PC-9 (cell line): ENCODE measurements around the gene KRTAP5-1. TPM values are rescaled to one million over a fixed set of nuclear protein-coding genes. Genes with fewer than 3 reads are reported as not detected.
"Not testable (repeated sequence)": the region's sequence is repeated elsewhere in the genome, so short reads cannot be mapped to it uniquely, and the experiment has no call there.

Source experiments
- BruUV-seq: library from RNA; stranded (reverse); fragments of 400-500 nt; replicated peaks from 2 replicates; lab custom pipeline; 2021; lab: Mats Ljungman, UMichigan
- CTCF ChIA-PET: fragments of 300-600 bp; sonication (Branson Sonifier 250); formaldehyde crosslinking; loops from one replicate; lab custom pipeline; 2022; ENCODE audit warnings: antibody characterized with exemption; lab: Charles Lee
- POLR2A ChIA-PET: fragments of 300-600 bp; sonication (Branson Sonifier 250); formaldehyde crosslinking; loops from one replicate; lab custom pipeline; 2022; ENCODE audit warnings: antibody characterized with exemption; ENCODE audit not compliant: unreplicated experiment; lab: Charles Lee
- DNase-seq, 2 experiments: peaks; one replicate each; pipeline versions ENCODE4 v3.0.0 to v3.0.0-alpha.2; 2015 to 2022; ENCODE audit warnings: mixed read lengths in 1 of 2
- H2AFZ ChIP-seq: fragments of 200-600 bp; sonication (generic); 2 replicates; pipeline ENCODE4 v1.8.1; 2017; ENCODE audit warnings: antibody characterized with exemption
- H3F3A ChIP-seq: fragments of 200-600 bp; sonication (generic); 2 replicates; pipeline ENCODE4 v1.8.1; 2017; ENCODE audit warnings: antibody characterized with exemption, mild to moderate bottlenecking, low read depth; ENCODE audit not compliant: insufficient read depth
- H3K27ac ChIP-seq: fragments of 200-600 bp; sonication (generic); 2 replicates; pipeline ENCODE4 v1.6.1; 2016; ENCODE audit warnings: mixed run types
- H3K27me3 ChIP-seq: fragments of 200-600 bp; sonication (generic); 2 replicates; pipeline ENCODE4 v1.6.1; 2016; ENCODE audit warnings: low read depth, mixed run types; ENCODE audit not compliant: insufficient read depth
- H3K36me3 ChIP-seq: fragments of 200-600 bp; sonication (generic); 2 replicates; pipeline ENCODE4 v1.6.1; 2016; ENCODE audit warnings: low read depth, mixed run types
- H3K4me1 ChIP-seq: fragments of 200-600 bp; sonication (generic); replicated peaks from 2 replicates; pipeline ENCODE4 v1.6.1; 2016; ENCODE audit warnings: mixed run types; ENCODE audit not compliant: insufficient read depth
- H3K4me2 ChIP-seq: fragments of 200-600 bp; sonication (generic); 2 replicates; pipeline ENCODE4 v1.6.1; 2017; ENCODE audit warnings: mixed run types
- H3K4me3 ChIP-seq: fragments of 200-600 bp; sonication (generic); 2 replicates; pipeline ENCODE4 v1.6.1; 2016; ENCODE audit warnings: mixed run types
- H3K79me2 ChIP-seq: fragments of 200-600 bp; sonication (generic); 2 replicates; pipeline ENCODE4 v1.6.1; 2017; ENCODE audit warnings: low read depth, mixed run types
- H3K9me2 ChIP-seq: fragments of 200-600 bp; sonication (generic); 2 replicates; pipeline ENCODE4 v1.8.1; 2017; ENCODE audit warnings: mild to moderate bottlenecking; ENCODE audit not compliant: insufficient read depth
- H3K9me3 ChIP-seq: fragments of 200-600 bp; sonication (generic); 2 replicates; pipeline ENCODE4 v1.8.1; 2016; ENCODE audit warnings: low read depth; ENCODE audit not compliant: insufficient read depth
- H4K20me1 ChIP-seq: fragments of 200-600 bp; sonication (generic); 2 replicates; pipeline ENCODE4 v1.8.1; 2017; ENCODE audit not compliant: insufficient read depth
- EZH2 ChIP-seq: fragments of 200-600 bp; sonication (generic); IDR thresholded peaks from 2 replicates; pipeline ENCODE4 v1.8.0; 2017; ENCODE audit warnings: antibody characterized with exemption, low read depth
- intact Hi-C: fragments of 100-400 bp; cut with micrococcal nuclease; formaldehyde crosslinking; loops from one replicate; pipeline ENCODE4 v1.10.0; 2022; ENCODE audit not compliant: unreplicated experiment
- total RNA-seq: library from RNA; stranded (reverse); gene quantifications from 2 replicates; pipeline ENCODE4 v1.2.3, GENCODE V29; 2021
- TF ChIP-seq, protein P1 (sequence below): fragments of 200-600 bp; sonication (generic); conservative IDR thresholded peaks from 2 replicates; pipeline ENCODE4 v1.6.1; 2017; ENCODE audit warnings: mixed run types, antibody characterized with exemption, mild to moderate bottlenecking, moderate library complexity

Gene KRTAP5-1
- total RNA-seq, 1 experiment from 2014 or later: not detected

DNA sequence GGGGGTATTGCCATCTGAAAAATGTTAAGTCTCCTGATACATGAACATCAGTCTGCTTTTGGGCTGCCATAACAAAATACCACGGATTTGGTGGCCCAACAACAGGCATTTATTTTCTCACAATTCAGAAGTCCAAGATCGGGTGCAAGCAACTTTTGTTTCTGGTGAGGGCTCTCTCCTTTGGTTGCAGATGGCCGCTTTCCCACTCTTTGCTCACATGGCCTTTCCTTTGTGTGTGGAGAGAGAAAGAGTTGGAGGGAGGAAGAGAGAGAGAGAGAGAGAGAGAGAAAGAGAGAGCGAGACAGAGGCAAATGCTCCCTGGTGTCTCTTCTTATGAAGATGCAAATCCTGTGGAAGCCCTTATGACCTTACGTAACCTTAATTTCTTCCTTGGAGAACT, 15.5 kb upstream of the KRTAP5-1 start:
- no TSS peak for BruUV-seq
- H2AFZ ChIP-seq: no peak overlapping the region
- H3K27me3 ChIP-seq: peaks cover 30% of the 10 kb centered on the region
- DNase-seq: no peak
- H3K4me3 ChIP-seq: no peak overlapping the region
- H3K9me3 ChIP-seq: no peaks in the 10 kb centered on the region
- H3K79me2 ChIP-seq: no peaks in the 10 kb centered on the region
- H4K20me1 ChIP-seq: no peaks in the 10 kb centered on the region
- ChIA-PET CTCF (no interaction called here), POLR2A (no interaction called here)
- TF ChIP-seq EZH2: no peak
- TF ChIP-seq, protein P1, sequence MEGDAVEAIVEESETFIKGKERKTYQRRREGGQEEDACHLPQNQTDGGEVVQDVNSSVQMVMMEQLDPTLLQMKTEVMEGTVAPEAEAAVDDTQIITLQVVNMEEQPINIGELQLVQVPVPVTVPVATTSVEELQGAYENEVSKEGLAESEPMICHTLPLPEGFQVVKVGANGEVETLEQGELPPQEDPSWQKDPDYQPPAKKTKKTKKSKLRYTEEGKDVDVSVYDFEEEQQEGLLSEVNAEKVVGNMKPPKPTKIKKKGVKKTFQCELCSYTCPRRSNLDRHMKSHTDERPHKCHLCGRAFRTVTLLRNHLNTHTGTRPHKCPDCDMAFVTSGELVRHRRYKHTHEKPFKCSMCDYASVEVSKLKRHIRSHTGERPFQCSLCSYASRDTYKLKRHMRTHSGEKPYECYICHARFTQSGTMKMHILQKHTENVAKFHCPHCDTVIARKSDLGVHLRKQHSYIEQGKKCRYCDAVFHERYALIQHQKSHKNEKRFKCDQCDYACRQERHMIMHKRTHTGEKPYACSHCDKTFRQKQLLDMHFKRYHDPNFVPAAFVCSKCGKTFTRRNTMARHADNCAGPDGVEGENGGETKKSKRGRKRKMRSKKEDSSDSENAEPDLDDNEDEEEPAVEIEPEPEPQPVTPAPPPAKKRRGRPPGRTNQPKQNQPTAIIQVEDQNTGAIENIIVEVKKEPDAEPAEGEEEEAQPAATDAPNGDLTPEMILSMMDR: no peak
- no peaks in the 10 kb centered on the region for H3K36me3 ChIP-seq
- intact Hi-C loops: no loop called here
- H3K4me2 ChIP-seq: no peak overlapping the region
- no peaks in the 10 kb centered on the region for H3K4me1 ChIP-seq
- H3K9me2 ChIP-seq: no peaks in the 10 kb centered on the region
- H3K27ac ChIP-seq: no peak overlapping the region
- no peaks in the 10 kb centered on the region for H3F3A ChIP-seq

DNA sequence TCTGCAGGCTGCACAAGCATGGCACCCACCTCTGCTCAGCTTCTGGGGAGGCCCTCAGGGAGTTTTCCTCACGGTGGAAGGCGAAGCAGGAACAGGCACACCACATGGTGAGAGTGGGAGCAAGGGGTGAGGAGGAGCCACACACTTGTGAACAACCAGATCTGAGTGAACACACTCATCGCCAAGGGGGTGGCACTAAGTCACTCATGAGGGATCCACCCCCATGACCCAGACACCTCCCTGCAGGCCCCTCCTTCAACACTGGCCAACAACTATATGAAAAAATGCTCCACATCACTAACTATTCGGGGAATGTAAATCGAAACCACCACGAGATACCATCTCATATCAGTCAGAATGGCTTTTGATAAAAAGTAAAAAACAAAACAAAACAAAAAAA, 13.7 kb upstream of the KRTAP5-1 start:
- H3K4me3 ChIP-seq: no peak overlapping the region
- no peak overlapping the region for H3K27ac ChIP-seq
- H3K4me2 ChIP-seq: 0 out of 2 replicates have a peak overlapping the region, but pooled peaks have one; percentile 19
- H3K36me3 ChIP-seq: no peaks in the 10 kb centered on the region
- CTCF ChIA-PET: no interaction called here
- peak; percentile 19 to 61 for DNase-seq
- TF ChIP-seq EZH2: no peak
- TF ChIP-seq, protein P1: no peak
- intact Hi-C loops: no loop called here
- H3K79me2 ChIP-seq: no peaks in the 10 kb centered on the region
- no peaks in the 10 kb centered on the region for H3F3A ChIP-seq
- POLR2A ChIA-PET: no interaction called here
- H2AFZ ChIP-seq: no peak overlapping the region
- no peaks in the 10 kb centered on the region for H3K9me3 ChIP-seq
- no TSS peak for BruUV-seq
- H3K9me2 ChIP-seq: no peaks in the 10 kb centered on the region
- H3K27me3 ChIP-seq: peaks cover 30% of the 10 kb centered on the region
- H4K20me1 ChIP-seq: no peaks in the 10 kb centered on the region
- no peaks in the 10 kb centered on the region for H3K4me1 ChIP-seq

DNA sequence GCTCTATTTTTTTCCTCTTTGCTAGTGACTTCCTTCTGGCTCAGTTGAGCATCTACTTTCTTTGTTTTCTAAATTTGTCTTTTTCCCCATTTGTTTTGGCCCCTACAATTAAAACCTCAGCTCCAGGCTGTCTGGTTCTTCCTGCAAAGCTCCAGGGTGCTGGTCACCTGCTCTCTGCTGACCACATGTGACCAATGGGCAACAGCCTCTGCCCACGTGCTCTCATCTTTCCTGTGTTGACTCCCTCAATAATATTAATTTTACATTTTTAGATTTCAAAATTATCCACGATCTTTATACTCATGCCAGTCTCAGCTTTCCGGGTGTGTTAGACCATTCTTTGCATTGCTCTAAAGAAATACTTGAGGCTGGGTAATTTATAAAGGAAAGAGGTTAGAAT, 13.3 kb upstream of the KRTAP5-1 start:
- CTCF ChIA-PET, H3K4me1 ChIP-seq, H3K79me2 ChIP-seq, H3K36me3 ChIP-seq, H3K9me2 ChIP-seq, H2AFZ ChIP-seq, H3K9me3 ChIP-seq, H3K27ac ChIP-seq, H3F3A ChIP-seq, DNase-seq, POLR2A ChIA-PET, intact Hi-C loops, BruUV-seq, H4K20me1 ChIP-seq, H3K4me3 ChIP-seq: not testable (repeated sequence)
- peaks cover 30% of the 10 kb centered on the region for H3K27me3 ChIP-seq
- H3K4me2 ChIP-seq: 0 out of 2 replicates have a peak overlapping the region, but pooled peaks have one; percentile 19

DNA sequence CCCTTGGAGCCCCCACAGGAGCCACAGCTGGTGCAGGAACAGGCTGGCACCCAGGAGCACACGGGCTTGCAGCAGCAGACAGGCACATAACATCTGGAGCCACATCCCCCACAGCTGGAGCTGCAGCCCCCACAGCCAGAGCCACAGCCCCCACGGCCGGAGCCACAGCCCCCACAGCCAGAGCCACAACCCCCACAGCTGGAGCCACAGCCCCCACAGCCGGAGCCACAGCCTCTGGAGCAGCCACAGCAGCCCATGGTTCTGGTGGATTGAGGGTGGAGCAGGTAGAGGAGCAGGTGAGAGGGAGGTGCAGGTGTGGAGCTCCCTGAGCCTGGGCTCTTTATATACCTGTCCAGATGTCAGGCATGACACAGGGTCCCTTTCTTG, 12.9 kb upstream of the KRTAP5-1 start, which contains the start of gene KRTAP5-2:
TSS of gene KRTAP5-2 (minus strand) at position 301 of the 387 bp plus-strand sequence. CDS start at position 257, 44 bp downstream.
- BruUV-seq: no TSS peak
- 0 out of 2 replicates have a peak within 1 kb of the TSS, but pooled peaks have one; percentile 19 for H3K4me2 ChIP-seq
- no peak for DNase-seq
- no peak within 1 kb of the TSS for H2AFZ ChIP-seq
- H3K4me3 ChIP-seq: no peak within 1 kb of the TSS
- peaks cover 31% of the 10 kb centered on the region for H3K27me3 ChIP-seq
- H3K9me3 ChIP-seq: no peaks in the 10 kb centered on the region
- intact Hi-C loops: no loop called here
- CTCF ChIA-PET: no interaction called here
- no peaks in the 10 kb centered on the region for H3K36me3 ChIP-seq
- H3K9me2 ChIP-seq: no peaks in the 10 kb centered on the region
- no peak within 1 kb of the TSS for H3K27ac ChIP-seq
- no peaks in the 10 kb centered on the region for H4K20me1 ChIP-seq
- POLR2A ChIA-PET: no interaction called here
- no peaks in the 10 kb centered on the region for H3F3A ChIP-seq
- no peaks in the 10 kb centered on the region for H3K4me1 ChIP-seq
- no peaks in the 10 kb centered on the region for H3K79me2 ChIP-seq
- no peak for TF ChIP-seq EZH2
- TF ChIP-seq, protein P1: no peak
